HG02571 (cell line): ENCODE data around the gene CFI.
"Not testable (repeated sequence)": the region's sequence is repeated elsewhere in the genome, so short reads cannot be mapped to it uniquely, and the experiment has no call there.

ENCODE experiments used
- ATAC-seq: cut with Tn5 transposase; IDR thresholded peaks from one replicate; pipeline ENCODE4 v1.9.1; 2021; ENCODE audit warnings: mild to moderate bottlenecking, moderate library complexity; ENCODE audit not compliant: unreplicated experiment

The CFI gene

GRCh38 chr4:109801099-109801789 lies 555 bp downstream of the CFI start:
- ATAC-seq, result no peak

- ATAC-seq, result no peak
Observed at GRCh38 chr4:109798866-109799265, 2.9 kb downstream of the CFI start.

GRCh38 chr4:109795059-109795458 lies 6.7 kb downstream of the CFI start:
- ATAC-seq, result no peak

- no peak for ATAC-seq
Observed at GRCh38 chr4:109787807-109788206, 14.0 kb downstream of the CFI start.

- no peak for ATAC-seq
Observed at GRCh38 chr4:109786846-109787245, 15.0 kb downstream of the CFI start.

GRCh38 chr4:109782092-109782491 lies 19.7 kb downstream of the CFI start:
- not testable (repeated sequence) for ATAC-seq

- no peak for ATAC-seq
Observed at GRCh38 chr4:109764789-109765402, 36.9 kb downstream of the CFI start.

- no peak for ATAC-seq
Observed at GRCh38 chr4:109764376-109764775, 37.4 kb downstream of the CFI start.

- ATAC-seq, result no peak
Observed at GRCh38 chr4:109760682-109761081, 41.1 kb downstream of the CFI start.

GRCh38 chr4:109755656-109756055 lies 46.1 kb downstream of the CFI start:
- no peak for ATAC-seq

- no peak for ATAC-seq
Observed at GRCh38 chr4:109754093-109754857, 47.5 kb downstream of the CFI start.

GRCh38 chr4:109752525-109752924 lies 49.3 kb downstream of the CFI start:
- no peak for ATAC-seq

GRCh38 chr4:109751852-109752251 lies 49.9 kb downstream of the CFI start:
- no peak for ATAC-seq

- ATAC-seq, result no peak
Observed at GRCh38 chr4:109750652-109751244, 51.1 kb downstream of the CFI start.

- ATAC-seq, result no peak
Observed at GRCh38 chr4:109749388-109750082, 52.3 kb downstream of the CFI start.

GRCh38 chr4:109748114-109748513 lies 53.7 kb downstream of the CFI start:
- no peak for ATAC-seq

- ATAC-seq, result no peak
Observed at GRCh38 chr4:109746728-109747127, 55.1 kb downstream of the CFI start.

GRCh38 chr4:109745830-109746229 lies 56.0 kb downstream of the CFI start:
- no peak for ATAC-seq

- ATAC-seq, result no peak
Observed at GRCh38 chr4:109739547-109739946, 62.3 kb downstream of the CFI start.

- ATAC-seq, result no peak
Observed at GRCh38 chr4:109738104-109738872, 63.5 kb downstream of the CFI start.
